GM12878 (cell line): ENCODE measurements around the gene FBXO21. TPM values are rescaled to one million over a fixed set of nuclear protein-coding genes. Genes with fewer than 3 reads are reported as not detected.

ENCODE experiments used
- ATAC-seq: fragments of 200-7000 bp; cut with Tn5 transposase; 3 replicates; pipeline ENCODE4 v1.9.1; 2020; ENCODE audit warnings: mild to moderate bottlenecking, moderate library complexity
- BruUV-seq: library from RNA; stranded (reverse); fragments of 400-500 nt; replicated peaks from 2 replicates; lab custom pipeline; 2021; lab: Mats Ljungman, UMichigan
- CTCF ChIA-PET: fragments of 300-600 bp; sonication (Branson Sonifier 250); formaldehyde crosslinking; extraction: SDS; loops from one replicate; lab custom pipeline; 2021; ENCODE audit warnings: inconsistent platforms; lab: Yijun Ruan, JAX
- POLR2A ChIA-PET: fragments of 350-600 bp; formaldehyde crosslinking; extraction: SDS; loops from one replicate; lab custom pipeline; 2021; ENCODE audit warnings: inconsistent platforms; lab: Charles Lee
- RAD21 ChIA-PET: fragments of 300-600 bp; sonication (Branson Sonifier 250); formaldehyde crosslinking; loops from one replicate; lab custom pipeline; 2023; ENCODE audit warnings: antibody characterized with exemption; ENCODE audit not compliant: unreplicated experiment; lab: Charles Lee
- SMC1A ChIA-PET: fragments of 300-600 bp; sonication (Branson Sonifier 250); formaldehyde crosslinking; loops from one replicate; lab custom pipeline; 2023; ENCODE audit not compliant: unreplicated experiment, uncharacterized antibody; lab: Charles Lee
- DNase-seq: peaks from one replicate; pipeline ENCODE4 v3.0.0-alpha.2; 2011; ENCODE audit warnings: low read depth, low spot score
- FAIRE-seq: peaks from 3 replicates; lab custom pipeline; 2011; peaks lifted over from hg19 to GRCh38; lab: Jason Lieb, UNC
- H2AFZ ChIP-seq: 2 replicates; pipeline ENCODE4 v1.6.0; 2011; ENCODE audit warnings: low read depth, low read length, control low read depth; ENCODE audit not compliant: control insufficient read depth
- H3K27ac ChIP-seq: 2 replicates; pipeline ENCODE4 v1.5.1; 2011; ENCODE audit warnings: control low read depth; ENCODE audit not compliant: control insufficient read depth, insufficient read depth
- H3K27me3 ChIP-seq, 2 experiments: replicated peaks in 1 of 2; 2 replicates each; pipeline versions ENCODE4 v1.6.0 to v1.6.1; 2011; ENCODE audit warnings: low read length in 1 of 2; ENCODE audit not compliant: control insufficient read depth in 2 of 2, insufficient read depth in 2 of 2
- H3K36me3 ChIP-seq, 2 experiments: 2 replicates each; pipeline ENCODE4 v1.5.1; 2011; ENCODE audit warnings: low read length in 1 of 2; ENCODE audit not compliant: control insufficient read depth in 2 of 2, insufficient read depth in 2 of 2
- H3K4me1 ChIP-seq: 2 replicates; pipeline ENCODE4 v1.6.1; 2011; ENCODE audit warnings: mild to moderate bottlenecking, low read length, moderate library complexity, mixed read lengths; ENCODE audit not compliant: control insufficient read depth, insufficient read depth
- H3K4me2 ChIP-seq: 2 replicates; pipeline ENCODE4 v1.6.0; 2011; ENCODE audit warnings: control low read depth; ENCODE audit not compliant: control insufficient read depth, insufficient read depth
- H3K4me3 ChIP-seq: fragments of 200-600 bp; sonication (generic); 2 replicates; pipeline ENCODE4 v1.5.1; 2016
- H3K79me2 ChIP-seq: 2 replicates; pipeline ENCODE4 v1.6.0; 2011; ENCODE audit warnings: low read length; ENCODE audit not compliant: control insufficient read depth, insufficient read depth
- H3K9ac ChIP-seq: 2 replicates; pipeline ENCODE4 v1.8.0; 2011; ENCODE audit warnings: low read length, control low read depth, mixed read lengths; ENCODE audit not compliant: control insufficient read depth, insufficient read depth
- H3K9me3 ChIP-seq: replicated peaks from 3 replicates; pipeline ENCODE4 v1.5.1; 2011; ENCODE audit warnings: mild to moderate bottlenecking, low read length; ENCODE audit not compliant: control insufficient read depth, insufficient read depth
- H4K20me1 ChIP-seq: 2 replicates; pipeline ENCODE4 v1.6.0; 2011; ENCODE audit not compliant: control insufficient read depth, insufficient read depth
- BRCA1 ChIP-seq: IDR thresholded peaks from 2 replicates; pipeline ENCODE4 v1.6.1; 2011; ENCODE audit warnings: low read depth, low read length, improper control_type of control experiment
- MEF2B ChIP-seq: fragments of 450-650 bp; IDR thresholded peaks from 2 replicates; pipeline ENCODE4 v1.6.1; 2018; ENCODE audit warnings: mild to moderate bottlenecking, moderate library complexity; ENCODE audit not compliant: partially characterized antibody, poor library complexity, severe bottlenecking
- PAX8 ChIP-seq: fragments of 450-650 bp; IDR thresholded peaks from 2 replicates; pipeline ENCODE4 v1.6.1; 2017; ENCODE audit warnings: mild to moderate bottlenecking, moderate library complexity
- POLR2AphosphoS5 ChIP-seq: IDR thresholded peaks from 2 replicates; pipeline ENCODE4 v1.6.1; 2011; ENCODE audit warnings: mild to moderate bottlenecking, low read length, inconsistent platforms
- RBBP5 ChIP-seq: fragments of 200-600 bp; sonication (generic); conservative IDR thresholded peaks from 2 replicates; pipeline ENCODE4 v1.6.1; 2016
- RUNX3 ChIP-seq: IDR thresholded peaks from 2 replicates; pipeline ENCODE4 v1.6.1; 2012; ENCODE audit warnings: low read length, inconsistent platforms
- SPI1 ChIP-seq: IDR thresholded peaks from 2 replicates; pipeline ENCODE4 v1.6.1; 2011; ENCODE audit warnings: low read depth, mild to moderate bottlenecking, low read length, moderate library complexity, borderline replicate concordance; ENCODE audit not compliant: insufficient read depth
- ZNF207 ChIP-seq: fragments of 450-650 bp; IDR thresholded peaks from 2 replicates; pipeline ENCODE4 v1.6.1; 2014; ENCODE audit warnings: antibody characterized with exemption, mild to moderate bottlenecking, borderline replicate concordance
- ZSCAN29 ChIP-seq: fragments of 450-650 bp; IDR thresholded peaks from 2 replicates; pipeline ENCODE4 v1.6.1; 2017; ENCODE audit warnings: mild to moderate bottlenecking, moderate library complexity
- WGBS: methylation state at CpG from one replicate; pipeline ENCODE4 v1.1.6; 2016; ENCODE audit warnings: low lambda C conversion rate; ENCODE audit not compliant: insufficient replicate concordance, insufficient coverage; ENCODE audit errors: missing lambda C conversion rate; 5-methylcytosine and 5-hydroxymethylcytosine counted together
- in situ Hi-C: fragments of 300-500 bp; cut with MboI; formaldehyde crosslinking; loops from 9 replicates; pipeline ENCODE4 v1.14.3; 2018; ENCODE audit warnings: mixed read lengths
- intact Hi-C: fragments of 100-400 bp; cut with micrococcal nuclease; formaldehyde crosslinking; loops from one replicate; pipeline ENCODE4 v1.14.2; 2022; ENCODE audit not compliant: unreplicated experiment
- polyA plus RNA-seq, 11 experiments: library from polyadenylated mRNA; depleted of rRNA in 4 of 11; unstranded in 6 of 11; stranded (reverse) in 5 of 11; fragments of >200 nt; fragmentation: Nextera tagmentation in 4 of 11; fragmentation: Illumina TruSeq in 1 of 11; extraction: Ambion mirVana in 4 of 11; extraction: Trizol in 1 of 11; gene quantifications; 1 replicate in 1 of 11; 2 replicates in 10 of 11; pipeline versions ENCODE4 v1.2.1 to v1.2.3, GENCODE V29; 2011 to 2016; ENCODE audit warnings: inconsistent platforms in 2 of 11, missing spikeins in 2 of 11, low read depth in 1 of 11
- total RNA-seq, 4 experiments: library from RNA; depleted of rRNA in 3 of 4; stranded (reverse); fragments of >200 nt in 3 of 4; fragmentation: Illumina TruSeq in 1 of 4; extraction: Trizol in 1 of 4; gene quantifications; 2 replicates each; pipeline versions ENCODE4 v1.2.1 to v1.2.3, GENCODE V29; 2013 to 2021
- TF ChIP-seq, protein P1 (sequence below): IDR thresholded peaks from 2 replicates; pipeline ENCODE4 v1.6.1; 2011; ENCODE audit warnings: borderline replicate concordance, low read depth, mild to moderate bottlenecking, moderate library complexity, low read length; ENCODE audit not compliant: insufficient read depth, poor library complexity, severe bottlenecking
- TF ChIP-seq, protein P2 (sequence below): IDR thresholded peaks from 2 replicates; pipeline ENCODE4 v1.6.1; 2011; ENCODE audit warnings: borderline replicate concordance, low read depth, mild to moderate bottlenecking, moderate library complexity, mixed read lengths, low read length; ENCODE audit not compliant: insufficient read depth; ENCODE audit errors: extremely low read length
- TF ChIP-seq, protein P3 (sequence below), 3 experiments: IDR thresholded peaks in 2 of 3; conservative IDR thresholded peaks in 1 of 3; 2 replicates each; pipeline ENCODE4 v1.5.1; 2011; ENCODE audit warnings: low read depth in 3 of 3, low read length in 3 of 3, mild to moderate bottlenecking in 3 of 3, control low read depth in 2 of 3, moderate library complexity in 2 of 3, inconsistent platforms in 1 of 3, mixed read lengths in 1 of 3; ENCODE audit not compliant: control insufficient read depth in 2 of 3, insufficient read depth in 1 of 3; ENCODE audit errors: extremely low read depth in 1 of 3

FBXO21 gene
- total and polyA plus RNA-seq, 10 of the 15 experiments (the other 5 are each of a cell fraction or from before 2014, with no cell fraction given) = 5.5 to 32.6 (median 18.9) TPM

GRCh38 chr12:117114784-117115183 is 75.5 kb downstream of the FBXO21 start:
- no peak overlapping the region for H2AFZ ChIP-seq
- RAD21 ChIA-PET = interaction anchor here (0.6 kb wide), 1 partner anchor 22 kb away, joined by 3 read pairs; no protein-coding TSS in a partner anchor
- no peaks in the 10 kb centered on the region; the same call in 2 of the 3 replicates for H3K9me3 ChIP-seq
- no peak overlapping the region for H3K4me3 ChIP-seq
- 65% methylated on average over 10 of the region's 10 CpGs for WGBS
- TF ChIP-seq, protein P1, sequence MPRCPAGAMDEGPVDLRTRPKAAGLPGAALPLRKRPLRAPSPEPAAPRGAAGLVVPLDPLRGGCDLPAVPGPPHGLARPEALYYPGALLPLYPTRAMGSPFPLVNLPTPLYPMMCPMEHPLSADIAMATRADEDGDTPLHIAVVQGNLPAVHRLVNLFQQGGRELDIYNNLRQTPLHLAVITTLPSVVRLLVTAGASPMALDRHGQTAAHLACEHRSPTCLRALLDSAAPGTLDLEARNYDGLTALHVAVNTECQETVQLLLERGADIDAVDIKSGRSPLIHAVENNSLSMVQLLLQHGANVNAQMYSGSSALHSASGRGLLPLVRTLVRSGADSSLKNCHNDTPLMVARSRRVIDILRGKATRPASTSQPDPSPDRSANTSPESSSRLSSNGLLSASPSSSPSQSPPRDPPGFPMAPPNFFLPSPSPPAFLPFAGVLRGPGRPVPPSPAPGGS = peak; percentile 82
- no peak for TF ChIP-seq BRCA1
- TF ChIP-seq, all 136 proteins: peak for 1
- no peaks in the 10 kb centered on the region for H4K20me1 ChIP-seq
- CTCF ChIA-PET = interaction anchor here (1.6 to 9.4 kb wide), 2 partner anchors 14 to 89 kb away, joined by 5 to 149 read pairs; no protein-coding TSS in a partner anchor
- intact Hi-C loops = no loop called here
- H3K27ac ChIP-seq = no peak overlapping the region
- in situ Hi-C loops = loop anchor here (5.0 kb wide), 2 partner anchors 87 to 412 kb away; no protein-coding TSS in a partner anchor
- peaks cover 3% of the 10 kb centered on the region for H3K4me1 ChIP-seq
- H3K27me3 ChIP-seq = no peaks in the 10 kb centered on the region; a peak in 1 of 4 replicates
- H3K36me3 ChIP-seq = no peaks in the 10 kb centered on the region
- H3K4me2 ChIP-seq = no peak overlapping the region
- no peak overlapping the region for H3K9ac ChIP-seq
- SMC1A ChIA-PET = interaction anchor here (0.9 kb wide), 1 partner anchor 9 kb away, joined by 3 read pairs; no protein-coding TSS in a partner anchor
- no peak for FAIRE-seq
- H3K79me2 ChIP-seq = no peaks in the 10 kb centered on the region
- POLR2A ChIA-PET = no interaction called here
- no peak for DNase-seq
- ATAC-seq = no peak
- no TSS peak for BruUV-seq

GRCh38 chr12:117113231-117113630 is 77.0 kb downstream of the FBXO21 start:
- in situ Hi-C loops = no loop called here
- Histone ChIP-seq H3K27ac (no peak overlapping the region), H3K36me3 (no peaks in the 10 kb centered on the region), H3K79me2 (no peaks in the 10 kb centered on the region), H4K20me1 (no peaks in the 10 kb centered on the region), H3K27me3 (no peaks in the 10 kb centered on the region; a peak in 2 of 4 replicates), H3K4me2 (no peak overlapping the region), H3K4me3 (no peak overlapping the region), H3K9ac (no peak overlapping the region), H3K9me3 (no peaks in the 10 kb centered on the region; the same call in 2 of the 3 replicates), H3K4me1 (no peaks in the 10 kb centered on the region; the same call in 1 of the 2 replicates), H2AFZ (no peak overlapping the region)
- intact Hi-C loops = no loop called here
- ChIA-PET POLR2A (no interaction called here), SMC1A (no interaction called here), RAD21 (no interaction called here), CTCF (no interaction called here)
- DNase-seq (no peak), ATAC-seq (no peak), FAIRE-seq (no peak)
- BruUV-seq = no TSS peak
- 80% methylated on average over 9 of the region's 9 CpGs for WGBS
- TF ChIP-seq, protein P2, sequence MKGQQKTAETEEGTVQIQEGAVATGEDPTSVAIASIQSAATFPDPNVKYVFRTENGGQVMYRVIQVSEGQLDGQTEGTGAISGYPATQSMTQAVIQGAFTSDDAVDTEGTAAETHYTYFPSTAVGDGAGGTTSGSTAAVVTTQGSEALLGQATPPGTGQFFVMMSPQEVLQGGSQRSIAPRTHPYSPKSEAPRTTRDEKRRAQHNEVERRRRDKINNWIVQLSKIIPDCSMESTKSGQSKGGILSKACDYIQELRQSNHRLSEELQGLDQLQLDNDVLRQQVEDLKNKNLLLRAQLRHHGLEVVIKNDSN = no peak
- no peak for TF ChIP-seq MEF2B
- no peak for TF ChIP-seq POLR2AphosphoS5
- TF ChIP-seq RUNX3 = no peak
- TF ChIP-seq, protein P3, sequence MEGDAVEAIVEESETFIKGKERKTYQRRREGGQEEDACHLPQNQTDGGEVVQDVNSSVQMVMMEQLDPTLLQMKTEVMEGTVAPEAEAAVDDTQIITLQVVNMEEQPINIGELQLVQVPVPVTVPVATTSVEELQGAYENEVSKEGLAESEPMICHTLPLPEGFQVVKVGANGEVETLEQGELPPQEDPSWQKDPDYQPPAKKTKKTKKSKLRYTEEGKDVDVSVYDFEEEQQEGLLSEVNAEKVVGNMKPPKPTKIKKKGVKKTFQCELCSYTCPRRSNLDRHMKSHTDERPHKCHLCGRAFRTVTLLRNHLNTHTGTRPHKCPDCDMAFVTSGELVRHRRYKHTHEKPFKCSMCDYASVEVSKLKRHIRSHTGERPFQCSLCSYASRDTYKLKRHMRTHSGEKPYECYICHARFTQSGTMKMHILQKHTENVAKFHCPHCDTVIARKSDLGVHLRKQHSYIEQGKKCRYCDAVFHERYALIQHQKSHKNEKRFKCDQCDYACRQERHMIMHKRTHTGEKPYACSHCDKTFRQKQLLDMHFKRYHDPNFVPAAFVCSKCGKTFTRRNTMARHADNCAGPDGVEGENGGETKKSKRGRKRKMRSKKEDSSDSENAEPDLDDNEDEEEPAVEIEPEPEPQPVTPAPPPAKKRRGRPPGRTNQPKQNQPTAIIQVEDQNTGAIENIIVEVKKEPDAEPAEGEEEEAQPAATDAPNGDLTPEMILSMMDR (IDR thresholded peaks at IDR 0.05 in 2 of 3, conservative IDR thresholded peaks at IDR 0.05 in 1 of 3; ENCODE audit: control insufficient read depth in 2 of 3, extremely low read depth in 1 of 3, insufficient read depth in 1 of 3, low read depth in 3 of 3, low read length in 3 of 3) = no peak
- no peak for TF ChIP-seq SPI1
- no peak for TF ChIP-seq RBBP5
- no peak for TF ChIP-seq PAX8
- no peak for TF ChIP-seq ZNF207
- TF ChIP-seq ZSCAN29 = no peak
